Mesenchymal stem cell (in vitro differentiated cells and primary cell): ENCODE data around the gene NFIX.

Experiments used
- DNase-seq: peaks from one replicate; pipeline ENCODE4 v3.0.0-alpha.2; 2013
- H2AFZ ChIP-seq: one replicate; pipeline ENCODE4 v1.6.1; 2013; ENCODE audit warnings: low read depth, mild to moderate bottlenecking, control low read depth, inconsistent platforms, low read length, moderate library complexity
- H2AK5ac ChIP-seq: 2 replicates; pipeline ENCODE4 v1.6.1; 2013; ENCODE audit warnings: low read length, moderate library complexity, mild to moderate bottlenecking, inconsistent platforms; ENCODE audit not compliant: severe bottlenecking
- H2BK120ac ChIP-seq: one replicate; pipeline ENCODE4 v1.6.1; 2013; ENCODE audit warnings: low read depth, mild to moderate bottlenecking, inconsistent platforms, low read length, moderate library complexity
- H2BK12ac ChIP-seq, 2 experiments: one replicate each; pipeline ENCODE4 v1.6.1; 2013; ENCODE audit warnings: inconsistent platforms in 2 of 2, low read length in 2 of 2, mild to moderate bottlenecking in 2 of 2, moderate library complexity in 2 of 2, control low read depth in 1 of 2
- H2BK15ac ChIP-seq: one replicate; pipeline ENCODE4 v1.6.1; 2013; ENCODE audit warnings: mild to moderate bottlenecking, low read depth, inconsistent platforms; ENCODE audit not compliant: poor library complexity, severe bottlenecking
- H2BK5ac ChIP-seq: 2 replicates; pipeline ENCODE4 v1.6.1; 2013; ENCODE audit warnings: low read depth, mild to moderate bottlenecking, low read length, control low read depth, inconsistent platforms; ENCODE audit not compliant: poor library complexity, severe bottlenecking
- H3K14ac ChIP-seq, 2 experiments: one replicate each; pipeline ENCODE4 v1.6.1; 2013; ENCODE audit warnings: inconsistent platforms in 2 of 2, low read length in 2 of 2, control low read depth in 1 of 2, mild to moderate bottlenecking in 1 of 2, moderate library complexity in 1 of 2
- H3K18ac ChIP-seq, 2 experiments: one replicate each; pipeline ENCODE4 v1.6.1; 2013; ENCODE audit warnings: inconsistent platforms in 2 of 2, low read length in 2 of 2, control low read depth in 1 of 2, low read depth in 1 of 2, mild to moderate bottlenecking in 1 of 2
- H3K23ac ChIP-seq, 2 experiments: one replicate each; pipeline ENCODE4 v1.6.1; 2013; ENCODE audit warnings: inconsistent platforms in 2 of 2, low read length in 2 of 2, mild to moderate bottlenecking in 2 of 2, moderate library complexity in 2 of 2, control low read depth in 1 of 2
- H3K27ac ChIP-seq: 2 replicates; pipeline ENCODE4 v1.5.1; 2013; ENCODE audit warnings: mild to moderate bottlenecking, moderate library complexity, low read length, control low read depth, inconsistent platforms; ENCODE audit not compliant: poor library complexity, severe bottlenecking
- H3K27me3 ChIP-seq, 2 experiments: 2 replicates each; pipeline versions ENCODE4 v1.6.1 to v1.7.0; 2013; ENCODE audit warnings: low read length in 2 of 2, mild to moderate bottlenecking in 2 of 2, moderate library complexity in 2 of 2, control low read depth in 1 of 2, inconsistent platforms in 1 of 2; ENCODE audit not compliant: control insufficient read depth in 1 of 2, insufficient read depth in 1 of 2
- H3K36me3 ChIP-seq, 2 experiments: 2 replicates each; pipeline versions ENCODE4 v1.6.1 to v1.7.0; 2013; ENCODE audit warnings: low read length in 2 of 2, control low read depth in 1 of 2, inconsistent platforms in 1 of 2, low read depth in 1 of 2, mild to moderate bottlenecking in 1 of 2; ENCODE audit not compliant: insufficient read depth in 2 of 2, control insufficient read depth in 1 of 2
- H3K4ac ChIP-seq, 2 experiments: one replicate each; pipeline ENCODE4 v1.6.1; 2013; ENCODE audit warnings: inconsistent platforms in 2 of 2, low read length in 2 of 2, mild to moderate bottlenecking in 2 of 2, moderate library complexity in 2 of 2, control low read depth in 1 of 2, low read depth in 1 of 2
- H3K4me1 ChIP-seq: 2 replicates; pipeline ENCODE4 v1.6.1; 2013; ENCODE audit warnings: low read depth, low read length, control low read depth; ENCODE audit not compliant: control insufficient read depth, insufficient read depth
- H3K4me2 ChIP-seq: 2 replicates; pipeline ENCODE4 v1.6.1; 2013; ENCODE audit warnings: low read length, mild to moderate bottlenecking, inconsistent platforms; ENCODE audit not compliant: poor library complexity, severe bottlenecking
- H3K4me3 ChIP-seq, 2 experiments: 2 replicates each; pipeline versions ENCODE4 v1.5.1 to v1.7.0; 2013; ENCODE audit warnings: low read length in 2 of 2, mild to moderate bottlenecking in 2 of 2, control low read depth in 1 of 2, low read depth in 1 of 2; ENCODE audit not compliant: insufficient read depth in 1 of 2
- H3K79me1 ChIP-seq: replicated peaks from 2 replicates; pipeline ENCODE4 v1.6.1; 2013; ENCODE audit warnings: mild to moderate bottlenecking, control low read depth, low read length, inconsistent platforms; ENCODE audit not compliant: poor library complexity, severe bottlenecking
- H3K9ac ChIP-seq: 2 replicates; pipeline ENCODE4 v1.7.0; 2013; ENCODE audit warnings: mild to moderate bottlenecking, low read length, moderate library complexity
- H3K9me3 ChIP-seq: 2 replicates; pipeline ENCODE4 v1.7.0; 2013; ENCODE audit warnings: mild to moderate bottlenecking, low read length; ENCODE audit not compliant: control insufficient read depth
- H4K8ac ChIP-seq: one replicate; pipeline ENCODE4 v1.6.1; 2013; ENCODE audit warnings: inconsistent platforms, mild to moderate bottlenecking, low read length, moderate library complexity
- H4K91ac ChIP-seq: one replicate; pipeline ENCODE4 v1.6.1; 2013; ENCODE audit warnings: mild to moderate bottlenecking, low read length, inconsistent platforms
- WGBS: methylation state at CpG from one replicate; pipeline ENCODE4 v1.1.7; 2013; ENCODE audit warnings: mixed read lengths; 5-methylcytosine and 5-hydroxymethylcytosine counted together

NFIX gene

DNA sequence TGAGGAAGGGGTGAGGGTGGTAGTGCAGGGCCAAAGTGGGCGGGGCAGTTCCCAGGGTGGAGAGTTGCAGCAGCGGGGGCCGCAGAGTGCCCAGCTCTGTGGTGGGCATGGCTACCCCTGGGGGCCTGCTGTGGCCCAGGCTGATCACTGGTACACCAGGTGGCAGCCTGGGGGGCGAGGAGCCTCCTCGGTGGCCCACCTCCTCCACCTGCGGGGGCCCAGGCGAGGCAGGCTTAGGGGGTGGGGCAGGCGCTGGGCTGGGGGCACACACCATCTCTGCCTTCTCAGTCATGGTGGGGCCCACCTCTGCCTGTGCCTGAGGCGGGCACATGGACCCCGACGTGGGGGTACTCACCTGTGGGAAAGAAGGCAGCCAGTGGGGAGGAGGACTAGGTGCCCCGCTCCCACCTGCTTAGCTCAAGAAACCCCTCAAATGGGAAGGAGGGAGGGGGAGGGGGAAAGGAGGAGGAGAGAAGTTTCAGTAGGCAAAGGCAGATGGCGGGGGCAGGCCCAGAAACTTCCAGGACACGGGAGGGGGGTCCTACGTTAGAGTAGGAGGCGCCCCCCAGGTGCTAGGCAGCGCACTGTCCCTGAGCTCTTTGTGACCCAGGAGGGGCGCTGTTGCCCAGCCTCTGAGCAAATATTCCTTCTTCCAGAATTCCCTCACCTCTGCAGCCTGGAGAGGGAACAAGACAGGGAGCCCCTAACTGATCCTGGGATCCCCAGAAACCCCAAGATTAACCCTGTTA is 105.7 kb downstream of the NFIX start:
- H3K9me3 ChIP-seq, result no peaks in the 10 kb centered on the region
- no peak overlapping the region for H2BK12ac ChIP-seq
- no peak overlapping the region for H2AK5ac ChIP-seq
- no peak overlapping the region for H2BK15ac ChIP-seq
- no peak overlapping the region for H4K91ac ChIP-seq
- H3K14ac ChIP-seq, result no peak overlapping the region
- DNase-seq, result no peak
- H3K4me2 ChIP-seq, result no peak overlapping the region
- no peak overlapping the region for H3K23ac ChIP-seq
- H3K27ac ChIP-seq, result no peak overlapping the region
- peaks cover 2 to 24% of the 10 kb centered on the region in 2 experiments for H3K36me3 ChIP-seq
- H3K79me1 ChIP-seq, result peaks cover 2% of the 10 kb centered on the region
- H2BK120ac ChIP-seq, result no peak overlapping the region
- no peak overlapping the region for H3K9ac ChIP-seq
- H2AFZ ChIP-seq, result no peak overlapping the region
- H3K4me3 ChIP-seq, result no peak overlapping the region
- no peak overlapping the region for H2BK5ac ChIP-seq
- H4K8ac ChIP-seq, result no peak overlapping the region
- H3K4ac ChIP-seq, result no peak overlapping the region
- 81% methylated on average over 18 of the region's 18 CpGs for WGBS
- peaks cover 0 to 35% of the 10 kb centered on the region in 2 experiments for H3K27me3 ChIP-seq
- no peak overlapping the region for H3K18ac ChIP-seq
- H3K4me1 ChIP-seq, result peaks cover 31% of the 10 kb centered on the region

DNA sequence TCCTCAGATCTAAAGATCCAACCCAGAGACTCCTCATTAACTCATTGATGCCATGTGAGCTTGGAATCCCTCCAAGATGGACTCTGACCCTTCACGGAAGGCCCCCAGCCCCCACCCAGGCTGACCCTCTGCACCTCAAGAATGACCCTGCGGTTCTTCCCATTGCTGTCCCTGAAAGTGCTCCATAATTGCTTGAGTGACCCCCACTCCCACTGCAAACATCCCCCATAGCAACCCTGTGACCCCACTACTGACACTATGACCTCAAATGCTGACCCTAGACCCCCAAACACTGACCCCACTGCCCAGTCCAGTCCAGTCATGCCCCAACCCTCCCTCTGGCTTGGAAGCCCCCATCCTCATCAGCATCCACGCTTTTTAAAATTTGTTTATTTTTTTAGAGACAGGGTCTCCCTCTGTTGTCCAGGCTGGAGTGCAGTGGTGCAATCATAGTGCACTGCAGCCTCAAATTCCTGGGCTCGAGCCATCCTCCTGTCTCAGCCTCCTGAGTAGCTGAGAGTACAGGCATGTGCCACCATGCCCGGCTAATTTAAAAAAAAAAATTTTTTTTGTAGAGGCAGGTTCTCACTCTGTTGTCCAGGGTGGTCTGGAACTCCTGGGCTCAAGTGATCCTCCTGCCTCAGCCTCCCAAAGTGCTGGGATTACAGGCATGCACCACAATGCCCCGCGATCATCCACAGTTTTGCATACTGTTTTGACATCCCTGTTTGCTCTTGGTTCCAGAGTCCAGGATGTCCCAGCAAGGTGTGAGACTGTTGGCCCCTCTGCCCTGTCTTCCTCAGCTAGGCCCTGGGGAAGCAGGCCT is 106.5 kb downstream of the NFIX start:
- Histone ChIP-seq H3K4ac (no peak overlapping the region), H3K4me3 (peak overlapping the region; percentile 49 to 57), H2BK15ac (no peak overlapping the region), H3K79me1 (peaks cover 2% of the 10 kb centered on the region), H4K8ac (peak overlapping the region; percentile 33), H3K36me3 (peaks cover 0 to 26% of the 10 kb centered on the region in 2 experiments), H4K91ac (no peak overlapping the region), H2AFZ (peak overlapping the region; percentile 79), H3K27ac (no peak overlapping the region), H3K27me3 (peaks cover 0 to 27% of the 10 kb centered on the region in 2 experiments), H3K9me3 (no peaks in the 10 kb centered on the region), H3K4me2 (no peak overlapping the region), H2BK120ac (peak overlapping the region; percentile 7), H2AK5ac (peak overlapping the region; percentile 44), H2BK5ac (no peak overlapping the region), H3K23ac (peak overlapping the region in 1 of 2 experiments; percentile 34), H3K9ac (peak overlapping the region; percentile 70), H3K18ac (peak overlapping the region; percentile 81 to 95), H3K4me1 (peaks cover 24% of the 10 kb centered on the region), H3K14ac (peak overlapping the region in 1 of 2 experiments; percentile 53), H2BK12ac (peak overlapping the region in 1 of 2 experiments; percentile 51)
- DNase-seq, result no peak
- WGBS, result 91% methylated on average over 7 of the region's 7 CpGs

DNA sequence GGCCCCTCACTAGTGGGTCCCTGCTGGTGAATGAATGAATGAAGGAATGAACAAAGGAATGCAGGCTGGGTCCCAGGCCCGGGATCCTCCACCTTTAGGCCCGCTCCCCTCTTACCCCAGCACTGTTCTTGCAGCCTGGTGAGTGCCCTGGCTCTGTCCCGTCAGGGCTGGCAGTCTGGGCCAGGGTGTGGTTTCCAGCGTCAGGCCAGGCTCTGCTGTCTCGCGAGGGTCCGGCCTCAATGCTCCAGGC is 107.1 kb downstream of the NFIX start:
- Histone ChIP-seq H3K4me2 (peak overlapping the region; percentile 90), H2BK5ac (no peak overlapping the region), H2BK120ac (peak overlapping the region; percentile 7), H3K36me3 (peaks cover 3 to 30% of the 10 kb centered on the region in 2 experiments), H2AK5ac (peak overlapping the region; percentile 44), H3K4me1 (peaks cover 24% of the 10 kb centered on the region), H4K8ac (peak overlapping the region; percentile 33), H3K14ac (peak overlapping the region in 1 of 2 experiments; percentile 53), H3K23ac (peak overlapping the region in 1 of 2 experiments; percentile 34), H4K91ac (peak overlapping the region; percentile 20), H3K79me1 (peaks cover 2% of the 10 kb centered on the region), H3K9me3 (no peaks in the 10 kb centered on the region), H3K4me3 (peak overlapping the region; percentile 49 to 57), H2BK12ac (peak overlapping the region in 1 of 2 experiments; percentile 51), H3K4ac (peak overlapping the region in 1 of 2 experiments; percentile 68), H3K18ac (peak overlapping the region; percentile 81 to 95), H3K27me3 (peaks cover 0 to 25% of the 10 kb centered on the region in 2 experiments), H3K27ac (no peak overlapping the region), H3K9ac (peak overlapping the region; percentile 70), H2BK15ac (no peak overlapping the region), H2AFZ (peak overlapping the region; percentile 79)
- WGBS, result 17% methylated on average over 7 of the region's 7 CpGs
- peak; percentile 43 for DNase-seq
